ENCODE measurements around the gene IARS2. TPM values are rescaled to one million over a fixed set of nuclear protein-coding genes. Genes with fewer than 3 reads are reported as not detected.
A peak's percentile ranks its signal among the peaks of the same experiment; 100 is the strongest.
"Not testable (repeated sequence)": the region's sequence is repeated elsewhere in the genome, so short reads cannot be mapped to it uniquely, and the experiment has no call there.

Gene IARS2
- polyA plus RNA-seq, 1 donor from 2014 or later = 58.6 TPM

GRCh38 chr1:220089650-220090556 lies 4.0 kb upstream of the IARS2 start, which contains the start of gene BPNT1:
Gene BPNT1 (minus strand): TSS chr1:220089788. CDS start chr1:220079846, 9,942 bp downstream.
- Mint-ChIP-seq H3K4me1 (peaks cover 13 to 26% (median 25%) of the 10 kb centered on the region in 3 donors), H3K27me3 (no peaks in the 10 kb centered on the region), H3K36me3 (no peaks in the 10 kb centered on the region), H3K27ac (peak within 1 kb of the TSS; percentile 84 to 98 (median 95)), H3K4me3 (peak within 1 kb of the TSS; percentile 88 to 98 (median 94)), H3K9me3 (no peaks in the 10 kb centered on the region)

DNA sequence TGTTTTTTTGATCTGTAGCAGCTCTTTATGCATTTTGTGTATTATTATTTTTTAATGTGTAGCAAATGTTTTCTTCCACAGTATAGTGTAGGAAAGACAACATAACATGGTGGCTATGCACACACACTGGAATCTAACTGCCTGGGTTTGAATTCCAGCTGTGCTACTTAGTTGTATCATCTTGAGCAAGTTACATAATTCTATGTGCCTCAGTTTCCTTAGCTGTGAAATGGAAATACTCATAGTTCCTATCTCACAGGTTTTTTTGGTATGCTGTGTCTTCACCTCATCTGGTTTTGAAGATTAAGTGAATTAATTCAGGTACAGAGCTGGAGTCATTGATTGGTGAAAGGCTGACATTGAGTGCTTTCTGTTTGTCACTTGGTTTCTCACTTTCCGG lies 1.2 kb upstream of the IARS2 start:
- no peaks in the 10 kb centered on the region for H3K27me3 Mint-ChIP-seq
- peaks cover 1% of the 10 kb centered on the region for H3K36me3 Mint-ChIP-seq
- peak overlapping the region in 2 of 3 donors; percentile 43 to 87 for H3K27ac Mint-ChIP-seq
- no peaks in the 10 kb centered on the region for H3K9me3 Mint-ChIP-seq
- H3K4me3 Mint-ChIP-seq = peak overlapping the region in 3 of 4 donors; percentile 34 to 78 (median 37)
- H3K4me1 Mint-ChIP-seq = peaks cover 16 to 27% (median 24%) of the 10 kb centered on the region in 3 donors

DNA sequence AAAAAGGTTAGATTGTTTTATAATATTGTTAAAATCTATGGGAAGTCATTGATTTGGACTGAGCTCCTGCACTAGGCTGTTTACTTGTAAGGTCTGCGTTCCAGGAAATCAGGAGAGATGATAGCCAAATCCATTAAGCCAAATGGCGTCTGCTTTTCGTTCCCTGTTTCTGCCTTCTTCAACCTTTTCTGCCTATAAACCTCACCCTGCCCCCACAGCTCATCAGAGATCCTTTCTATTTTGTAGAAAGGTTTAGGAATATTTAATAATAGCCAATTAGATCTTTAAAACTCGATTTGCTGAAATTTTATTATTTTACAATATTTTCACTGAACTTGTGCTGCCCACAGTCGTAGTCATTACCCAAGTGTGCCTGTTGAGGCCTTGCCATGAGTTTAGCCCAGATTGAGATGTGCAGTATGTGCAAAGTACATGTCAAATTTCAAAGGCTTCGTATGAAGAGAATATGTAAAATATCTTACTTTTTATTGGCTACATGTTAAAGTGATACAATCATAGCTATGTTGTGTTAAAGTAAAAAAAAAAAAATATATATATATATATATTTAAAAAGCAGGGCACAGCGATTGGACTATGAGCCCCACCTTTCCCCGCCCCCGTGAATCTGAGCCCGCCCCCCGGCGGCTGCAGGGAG lies 444 bp upstream of the IARS2 start:
- Mint-ChIP-seq H3K9me3 (no peaks in the 10 kb centered on the region), H3K4me3 (peak overlapping the region in 3 of 4 donors; percentile 34 to 90 (median 78)), H3K4me1 (peaks cover 21 to 26% (median 24%) of the 10 kb centered on the region in 3 donors), H3K36me3 (peaks cover 1% of the 10 kb centered on the region), H3K27me3 (no peaks in the 10 kb centered on the region), H3K27ac (peak overlapping the region in 2 of 3 donors; percentile 43 to 87)

- Mint-ChIP-seq H3K27ac (no peak overlapping the region), H3K36me3 (peaks cover 4% of the 10 kb centered on the region), H3K4me1 (peaks cover 9 to 15% (median 9%) of the 10 kb centered on the region in 3 donors), H3K4me3 (no peak overlapping the region), H3K9me3 (no peaks in the 10 kb centered on the region), H3K27me3 (no peaks in the 10 kb centered on the region)
These were observed 5.9 kb downstream of the IARS2 start for GRCh38 chr1:220099826-220100225.

- not testable (repeated sequence) for H3K27me3 Mint-ChIP-seq, H3K4me3 Mint-ChIP-seq, H3K9me3 Mint-ChIP-seq, H3K36me3 Mint-ChIP-seq, H3K4me1 Mint-ChIP-seq
- peak overlapping the region in 2 of 3 donors; percentile 5 to 53 for H3K27ac Mint-ChIP-seq
These were observed 16.5 kb downstream of the IARS2 start for GRCh38 chr1:220110473-220110872.

DNA sequence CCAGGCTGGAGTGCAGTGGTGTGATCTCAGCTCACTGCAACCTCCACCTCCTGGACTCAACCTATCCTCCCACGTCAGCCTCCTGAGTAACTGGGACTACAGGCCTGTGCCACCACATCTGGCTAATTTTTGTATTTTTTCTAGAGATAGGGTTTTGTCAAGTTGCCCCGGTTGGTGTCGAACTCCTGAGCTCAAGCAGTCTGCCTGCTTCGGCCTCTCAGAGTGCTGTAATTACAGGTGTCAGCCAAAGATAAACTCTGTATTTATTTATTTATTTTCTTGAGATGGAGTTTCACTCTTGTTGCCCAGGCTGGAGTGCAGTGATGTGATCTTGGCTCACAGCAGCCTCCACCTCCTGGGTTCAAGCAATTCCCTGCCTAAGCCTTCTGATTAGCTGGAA lies 18.7 kb downstream of the IARS2 start:
- not testable (repeated sequence) for H3K4me1 Mint-ChIP-seq, H3K9me3 Mint-ChIP-seq, H3K36me3 Mint-ChIP-seq, H3K4me3 Mint-ChIP-seq, H3K27me3 Mint-ChIP-seq, H3K27ac Mint-ChIP-seq

- Mint-ChIP-seq H3K36me3 (peaks cover 3% of the 10 kb centered on the region), H3K27me3 (no peaks in the 10 kb centered on the region), H3K4me1 (peaks cover 4 to 5% (median 5%) of the 10 kb centered on the region in 3 donors), H3K9me3 (no peaks in the 10 kb centered on the region), H3K4me3 (peak overlapping the region in 2 of 4 donors; percentile 81 to 83), H3K27ac (peak overlapping the region in 2 of 3 donors; percentile 78)
These were observed 19.3 kb downstream of the IARS2 start for GRCh38 chr1:220113136-220113695.

DNA sequence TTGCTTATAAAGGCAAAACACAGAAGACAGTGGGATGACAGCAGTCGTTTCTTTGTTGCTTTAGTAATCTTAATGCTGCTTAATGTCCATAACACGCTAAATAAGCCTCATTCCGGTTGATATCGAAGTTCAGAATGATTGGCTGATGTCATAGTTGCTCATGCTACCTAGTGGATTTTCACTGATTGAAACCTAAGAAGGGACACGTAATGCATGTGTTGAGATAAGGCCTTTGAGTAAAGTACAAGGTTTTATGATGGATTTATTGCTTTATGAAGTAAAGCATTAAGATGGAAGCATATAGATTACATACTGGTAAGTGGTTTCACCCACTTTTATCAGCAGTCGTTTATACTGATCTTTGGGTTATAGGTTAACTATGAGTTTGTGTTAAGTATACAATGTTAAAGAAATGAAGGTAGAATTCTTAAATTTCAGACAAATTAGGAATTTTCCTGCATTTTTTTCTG lies 25.1 kb downstream of the IARS2 start:
- peaks cover 1% of the 10 kb centered on the region for H3K36me3 Mint-ChIP-seq
- H3K9me3 Mint-ChIP-seq = no peaks in the 10 kb centered on the region
- H3K4me1 Mint-ChIP-seq = peaks cover 2 to 5% (median 5%) of the 10 kb centered on the region in 3 donors

DNA sequence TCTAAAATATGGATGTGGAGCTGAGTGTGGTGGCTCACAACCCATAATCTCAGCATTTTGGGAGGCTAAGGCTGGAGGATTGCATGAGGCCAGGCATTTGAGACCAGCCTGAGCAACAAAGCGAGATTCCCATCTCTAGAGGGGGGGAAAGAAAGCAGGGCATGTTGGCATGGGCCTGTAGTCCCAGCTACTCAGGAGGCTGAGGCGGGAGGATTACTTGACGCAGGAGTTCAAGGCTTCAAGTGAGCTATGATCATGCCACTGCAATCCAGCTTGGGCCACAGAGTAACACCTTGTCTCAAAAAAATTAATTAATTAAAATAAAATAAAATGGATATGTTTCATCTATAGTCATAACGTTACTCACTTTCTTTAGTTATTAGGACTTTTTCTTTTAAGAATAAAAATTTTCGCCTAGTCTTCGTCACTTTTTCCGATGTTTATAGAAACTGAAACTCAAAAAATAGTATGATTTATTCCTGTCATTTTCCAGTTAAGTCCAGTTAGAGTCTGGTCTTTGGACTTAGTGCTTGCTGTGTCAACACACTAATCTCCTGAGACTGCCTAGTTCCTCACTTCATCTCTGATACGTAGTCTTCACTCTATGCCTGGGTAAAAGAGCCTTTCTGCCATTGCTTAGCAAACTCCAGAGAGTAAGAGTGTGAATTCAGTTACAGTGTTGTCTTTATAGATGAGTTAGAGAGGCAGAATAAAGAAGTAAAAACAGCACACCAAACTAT lies 28.0 kb downstream of the IARS2 start:
- Mint-ChIP-seq H3K27ac (no peak overlapping the region), H3K4me3 (no peak overlapping the region), H3K4me1 (peaks cover 2 to 5% (median 4%) of the 10 kb centered on the region in 3 donors), H3K36me3 (no peaks in the 10 kb centered on the region), H3K27me3 (no peaks in the 10 kb centered on the region), H3K9me3 (no peaks in the 10 kb centered on the region)

More for the DNA sequence above, 25.1 kb downstream of the IARS2 start:
- Mint-ChIP-seq H3K4me3 (no peak overlapping the region), H3K27ac (no peak overlapping the region), H3K27me3 (no peaks in the 10 kb centered on the region)

GRCh38 chr1:220123066-220123465 lies 29.1 kb downstream of the IARS2 start:
- peaks cover 2 to 5% (median 4%) of the 10 kb centered on the region in 3 donors for H3K4me1 Mint-ChIP-seq
- H3K4me3 Mint-ChIP-seq = no peak overlapping the region
- H3K27ac Mint-ChIP-seq = no peak overlapping the region
- no peaks in the 10 kb centered on the region for H3K27me3 Mint-ChIP-seq
- no peaks in the 10 kb centered on the region for H3K9me3 Mint-ChIP-seq
- no peaks in the 10 kb centered on the region for H3K36me3 Mint-ChIP-seq

GRCh38 chr1:220123889-220124288 lies 30.0 kb downstream of the IARS2 start:
- H3K36me3 Mint-ChIP-seq = no peaks in the 10 kb centered on the region
- no peak overlapping the region for H3K27ac Mint-ChIP-seq
- H3K9me3 Mint-ChIP-seq = no peaks in the 10 kb centered on the region
- peaks cover 2 to 5% (median 4%) of the 10 kb centered on the region in 3 donors for H3K4me1 Mint-ChIP-seq
- no peak overlapping the region for H3K4me3 Mint-ChIP-seq
- H3K27me3 Mint-ChIP-seq = no peaks in the 10 kb centered on the region

DNA sequence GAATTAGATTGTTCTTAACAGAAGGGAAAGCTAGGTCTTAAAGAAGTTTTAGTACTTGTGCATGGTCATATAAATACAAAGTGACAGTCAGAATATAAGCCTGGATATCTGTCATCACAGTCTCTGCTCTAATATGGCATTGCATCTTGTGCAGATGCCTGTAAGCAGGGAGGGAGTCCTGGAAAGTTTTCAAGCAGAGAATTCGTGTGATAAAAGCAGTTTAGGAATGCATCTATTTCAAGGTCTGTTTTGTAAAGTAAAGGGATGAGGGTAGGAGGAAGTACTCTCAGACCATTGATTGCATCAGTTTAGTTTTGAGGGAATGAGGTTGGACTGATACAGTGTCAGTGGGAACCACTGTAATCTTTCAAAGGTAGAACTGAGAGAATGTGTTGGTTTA lies 30.6 kb downstream of the IARS2 start:
- Mint-ChIP-seq H3K27ac (no peak overlapping the region), H3K27me3 (no peaks in the 10 kb centered on the region), H3K36me3 (peaks cover 4% of the 10 kb centered on the region), H3K4me1 (peaks cover 2 to 5% (median 3%) of the 10 kb centered on the region in 3 donors), H3K9me3 (peaks cover 0 to 4% (median 3%) of the 10 kb centered on the region in 3 donors), H3K4me3 (no peak overlapping the region)

GRCh38 chr1:220127076-220127475 lies 33.1 kb downstream of the IARS2 start:
- Mint-ChIP-seq H3K36me3 (peaks cover 14% of the 10 kb centered on the region), H3K9me3 (peaks cover 0 to 6% (median 4%) of the 10 kb centered on the region in 3 donors), H3K4me1 (peaks cover 2 to 9% (median 4%) of the 10 kb centered on the region in 3 donors), H3K27ac (no peak overlapping the region), H3K4me3 (no peak overlapping the region), H3K27me3 (no peaks in the 10 kb centered on the region)

DNA sequence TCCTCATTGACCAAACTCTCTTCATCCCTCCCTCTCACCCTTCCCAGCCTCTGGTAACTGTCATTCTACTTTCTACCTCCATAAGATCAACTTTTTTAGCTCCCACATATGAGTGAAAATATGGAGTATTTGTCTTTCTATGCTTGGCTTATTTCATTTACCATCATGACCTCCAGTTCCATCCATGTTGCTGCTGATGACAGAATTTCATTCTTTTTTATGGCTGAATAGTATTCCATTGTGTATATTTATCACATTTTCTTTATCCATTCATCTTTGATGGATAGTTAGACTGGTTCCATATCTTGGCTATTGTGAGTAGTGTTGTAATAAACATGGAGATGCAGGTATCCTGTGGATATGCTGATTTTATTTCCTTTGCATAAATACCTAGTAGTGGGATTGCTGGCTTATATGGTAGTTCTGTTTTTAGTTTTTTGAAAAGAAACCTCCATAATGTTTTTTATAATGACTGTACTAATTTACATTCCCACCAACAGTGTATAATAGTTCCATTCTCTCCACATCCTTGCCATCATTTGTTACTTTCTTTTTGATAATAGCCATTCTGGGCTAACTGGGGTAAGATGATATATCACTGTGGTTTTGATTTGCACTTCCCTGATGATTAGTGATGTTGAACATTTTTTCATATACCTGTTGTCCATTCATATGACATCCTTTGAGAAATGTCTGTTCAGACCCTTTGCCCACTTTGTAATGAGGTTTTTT lies 35.7 kb downstream of the IARS2 start:
- Mint-ChIP-seq H3K27ac (no peak overlapping the region), H3K27me3 (no peaks in the 10 kb centered on the region), H3K4me1 (peaks cover 0 to 5% (median 1%) of the 10 kb centered on the region in 3 donors), H3K4me3 (no peak overlapping the region), H3K36me3 (peaks cover 18% of the 10 kb centered on the region), H3K9me3 (peaks cover 0 to 6% (median 4%) of the 10 kb centered on the region in 3 donors)
